Measurements from ENCODE around the gene FOXD2.

FOXD2 gene

GRCh38 chr1:47469390-47469759, 31.5 kb downstream of the FOXD2 start (continued):
- TF ChIP-seq, protein P1, sequence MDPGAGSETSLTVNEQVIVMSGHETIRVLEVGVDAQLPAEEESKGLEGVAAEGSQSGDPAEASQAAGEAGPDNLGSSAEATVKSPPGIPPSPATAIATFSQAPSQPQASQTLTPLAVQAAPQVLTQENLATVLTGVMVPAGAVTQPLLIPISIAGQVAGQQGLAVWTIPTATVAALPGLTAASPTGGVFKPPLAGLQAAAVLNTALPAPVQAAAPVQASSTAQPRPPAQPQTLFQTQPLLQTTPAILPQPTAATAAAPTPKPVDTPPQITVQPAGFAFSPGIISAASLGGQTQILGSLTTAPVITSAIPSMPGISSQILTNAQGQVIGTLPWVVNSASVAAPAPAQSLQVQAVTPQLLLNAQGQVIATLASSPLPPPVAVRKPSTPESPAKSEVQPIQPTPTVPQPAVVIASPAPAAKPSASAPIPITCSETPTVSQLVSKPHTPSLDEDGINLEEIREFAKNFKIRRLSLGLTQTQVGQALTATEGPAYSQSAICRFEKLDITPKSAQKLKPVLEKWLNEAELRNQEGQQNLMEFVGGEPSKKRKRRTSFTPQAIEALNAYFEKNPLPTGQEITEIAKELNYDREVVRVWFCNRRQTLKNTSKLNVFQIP (CRISPR knock-in tag; IDR thresholded peaks at IDR 0.05; ENCODE audit: borderline replicate concordance, low read depth), result no peak

DNA sequence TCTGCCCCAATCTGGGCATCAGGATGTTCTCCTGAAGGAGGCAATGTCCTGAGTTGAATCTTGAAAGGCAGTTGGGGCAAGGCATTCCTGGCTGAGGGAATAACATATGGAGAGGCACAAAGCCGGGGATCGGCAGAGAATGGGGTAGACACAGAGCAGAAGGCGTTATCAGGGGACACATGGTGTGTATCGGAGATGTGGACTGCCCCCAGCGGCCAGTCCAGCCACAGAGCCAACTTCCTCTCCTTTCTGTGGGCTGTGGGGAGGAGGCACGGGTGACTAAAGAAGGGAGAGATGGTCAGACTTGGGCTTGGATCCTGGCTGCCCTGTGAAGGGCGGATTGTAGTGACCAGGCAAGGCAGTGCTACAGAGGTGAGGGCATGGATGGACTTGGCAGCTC, 32.1 kb downstream of the FOXD2 start:
- ATAC-seq, result no peak
- TF ChIP-seq, protein P2, sequence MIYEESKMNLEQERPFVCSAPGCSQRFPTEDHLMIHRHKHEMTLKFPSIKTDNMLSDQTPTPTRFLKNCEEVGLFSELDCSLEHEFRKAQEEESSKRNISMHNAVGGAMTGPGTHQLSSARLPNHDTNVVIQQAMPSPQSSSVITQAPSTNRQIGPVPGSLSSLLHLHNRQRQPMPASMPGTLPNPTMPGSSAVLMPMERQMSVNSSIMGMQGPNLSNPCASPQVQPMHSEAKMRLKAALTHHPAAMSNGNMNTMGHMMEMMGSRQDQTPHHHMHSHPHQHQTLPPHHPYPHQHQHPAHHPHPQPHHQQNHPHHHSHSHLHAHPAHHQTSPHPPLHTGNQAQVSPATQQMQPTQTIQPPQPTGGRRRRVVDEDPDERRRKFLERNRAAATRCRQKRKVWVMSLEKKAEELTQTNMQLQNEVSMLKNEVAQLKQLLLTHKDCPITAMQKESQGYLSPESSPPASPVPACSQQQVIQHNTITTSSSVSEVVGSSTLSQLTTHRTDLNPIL (CRISPR knock-in tag; IDR thresholded peaks at IDR 0.05; ENCODE audit: low read depth), result no peak
- no peak for TF ChIP-seq ZNF565 (CRISPR knock-in tag; conservative IDR thresholded peaks at IDR 0.05; ENCODE audit: low read depth)
- TF ChIP-seq TCF4 (CRISPR knock-in tag; IDR thresholded peaks at IDR 0.05; ENCODE audit: borderline replicate concordance), result no peak
- no peak for TF ChIP-seq ZFP30 (CRISPR knock-in tag; IDR thresholded peaks at IDR 0.05)
- TF ChIP-seq ESRRG (CRISPR knock-in tag; IDR thresholded peaks at IDR 0.05), result no peak
- TF ChIP-seq PATZ1 (CRISPR knock-in tag; IDR thresholded peaks at IDR 0.05; ENCODE audit: borderline replicate concordance), result no peak
- TF ChIP-seq BACH2 (CRISPR knock-in tag; IDR thresholded peaks at IDR 0.05; ENCODE audit: borderline replicate concordance), result no peak
- TF ChIP-seq, protein P3, sequence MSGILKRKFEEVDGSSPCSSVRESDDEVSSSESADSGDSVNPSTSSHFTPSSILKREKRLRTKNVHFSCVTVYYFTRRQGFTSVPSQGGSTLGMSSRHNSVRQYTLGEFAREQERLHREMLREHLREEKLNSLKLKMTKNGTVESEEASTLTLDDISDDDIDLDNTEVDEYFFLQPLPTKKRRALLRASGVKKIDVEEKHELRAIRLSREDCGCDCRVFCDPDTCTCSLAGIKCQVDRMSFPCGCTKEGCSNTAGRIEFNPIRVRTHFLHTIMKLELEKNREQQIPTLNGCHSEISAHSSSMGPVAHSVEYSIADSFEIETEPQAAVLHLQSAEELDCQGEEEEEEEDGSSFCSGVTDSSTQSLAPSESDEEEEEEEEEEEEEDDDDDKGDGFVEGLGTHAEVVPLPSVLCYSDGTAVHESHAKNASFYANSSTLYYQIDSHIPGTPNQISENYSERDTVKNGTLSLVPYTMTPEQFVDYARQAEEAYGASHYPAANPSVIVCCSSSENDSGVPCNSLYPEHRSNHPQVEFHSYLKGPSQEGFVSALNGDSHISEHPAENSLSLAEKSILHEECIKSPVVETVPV (CRISPR knock-in tag; IDR thresholded peaks at IDR 0.05), result no peak
- TF ChIP-seq ZNF70 (CRISPR knock-in tag; IDR thresholded peaks at IDR 0.05), result no peak
- no peak for TF ChIP-seq TOX (CRISPR knock-in tag; IDR thresholded peaks at IDR 0.05; ENCODE audit: borderline replicate concordance)
- TF ChIP-seq, protein P1 (CRISPR knock-in tag; IDR thresholded peaks at IDR 0.05; ENCODE audit: borderline replicate concordance, low read depth), result no peak
- TF ChIP-seq ZC3H10 (CRISPR knock-in tag; IDR thresholded peaks at IDR 0.05), result no peak
- no peak for TF ChIP-seq ZFP3 (CRISPR knock-in tag; IDR thresholded peaks at IDR 0.05)
- no peak for TF ChIP-seq CSDC2 (CRISPR knock-in tag; IDR thresholded peaks at IDR 0.05)
- no peak for TF ChIP-seq OSR1 (CRISPR knock-in tag; IDR thresholded peaks at IDR 0.05)
- no peak for TF ChIP-seq ZNF8 (CRISPR knock-in tag; IDR thresholded peaks at IDR 0.05)

DNA sequence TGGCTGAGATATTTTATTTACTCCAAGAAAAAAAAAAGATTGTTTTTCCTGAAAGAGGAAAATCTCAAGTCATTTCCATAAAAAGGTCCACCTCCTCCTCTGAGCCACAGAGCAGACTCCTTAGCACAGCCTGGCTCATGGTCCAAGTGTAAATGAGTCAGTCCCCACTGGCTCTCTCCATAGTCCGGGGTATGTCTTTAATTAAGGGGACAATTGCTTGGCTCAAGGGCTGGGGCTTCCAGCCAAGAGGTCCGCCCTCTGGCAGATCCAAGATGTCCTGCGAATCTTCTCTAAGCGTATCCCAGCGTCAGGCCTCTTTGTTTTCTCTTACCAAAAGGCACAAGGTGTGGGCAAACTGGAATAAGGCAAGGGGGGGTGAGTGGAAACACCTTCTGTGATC, 33.3 kb downstream of the FOXD2 start:
- ATAC-seq, result no peak
- no peak for TF ChIP-seq OSR1 (CRISPR knock-in tag; IDR thresholded peaks at IDR 0.05)
- TF ChIP-seq SNAI2 (CRISPR knock-in tag; IDR thresholded peaks at IDR 0.05), result no peak
- no peak for TF ChIP-seq CSDC2 (CRISPR knock-in tag; IDR thresholded peaks at IDR 0.05)
- TF ChIP-seq ZNF8 (CRISPR knock-in tag; IDR thresholded peaks at IDR 0.05), result no peak
- TF ChIP-seq ZFP3 (CRISPR knock-in tag; IDR thresholded peaks at IDR 0.05), result no peak
- TF ChIP-seq ISL1 (CRISPR knock-in tag; IDR thresholded peaks at IDR 0.05), result no peak
- TF ChIP-seq RARB (CRISPR knock-in tag; IDR thresholded peaks at IDR 0.05), result no peak
- TF ChIP-seq, protein P1 (CRISPR knock-in tag; IDR thresholded peaks at IDR 0.05; ENCODE audit: borderline replicate concordance, low read depth), result no peak
- no peak for TF ChIP-seq ZNF70 (CRISPR knock-in tag; IDR thresholded peaks at IDR 0.05)
- TF ChIP-seq, protein P4, sequence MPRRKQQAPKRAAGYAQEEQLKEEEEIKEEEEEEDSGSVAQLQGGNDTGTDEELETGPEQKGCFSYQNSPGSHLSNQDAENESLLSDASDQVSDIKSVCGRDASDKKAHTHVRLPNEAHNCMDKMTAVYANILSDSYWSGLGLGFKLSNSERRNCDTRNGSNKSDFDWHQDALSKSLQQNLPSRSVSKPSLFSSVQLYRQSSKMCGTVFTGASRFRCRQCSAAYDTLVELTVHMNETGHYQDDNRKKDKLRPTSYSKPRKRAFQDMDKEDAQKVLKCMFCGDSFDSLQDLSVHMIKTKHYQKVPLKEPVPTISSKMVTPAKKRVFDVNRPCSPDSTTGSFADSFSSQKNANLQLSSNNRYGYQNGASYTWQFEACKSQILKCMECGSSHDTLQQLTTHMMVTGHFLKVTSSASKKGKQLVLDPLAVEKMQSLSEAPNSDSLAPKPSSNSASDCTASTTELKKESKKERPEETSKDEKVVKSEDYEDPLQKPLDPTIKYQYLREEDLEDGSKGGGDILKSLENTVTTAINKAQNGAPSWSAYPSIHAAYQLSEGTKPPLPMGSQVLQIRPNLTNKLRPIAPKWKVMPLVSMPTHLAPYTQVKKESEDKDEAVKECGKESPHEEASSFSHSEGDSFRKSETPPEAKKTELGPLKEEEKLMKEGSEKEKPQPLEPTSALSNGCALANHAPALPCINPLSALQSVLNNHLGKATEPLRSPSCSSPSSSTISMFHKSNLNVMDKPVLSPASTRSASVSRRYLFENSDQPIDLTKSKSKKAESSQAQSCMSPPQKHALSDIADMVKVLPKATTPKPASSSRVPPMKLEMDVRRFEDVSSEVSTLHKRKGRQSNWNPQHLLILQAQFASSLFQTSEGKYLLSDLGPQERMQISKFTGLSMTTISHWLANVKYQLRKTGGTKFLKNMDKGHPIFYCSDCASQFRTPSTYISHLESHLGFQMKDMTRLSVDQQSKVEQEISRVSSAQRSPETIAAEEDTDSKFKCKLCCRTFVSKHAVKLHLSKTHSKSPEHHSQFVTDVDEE (CRISPR knock-in tag; IDR thresholded peaks at IDR 0.05), result no peak
- TF ChIP-seq, protein P2 (CRISPR knock-in tag; IDR thresholded peaks at IDR 0.05; ENCODE audit: low read depth), result no peak
- no peak for TF ChIP-seq GLIS3 (CRISPR knock-in tag; IDR thresholded peaks at IDR 0.05)
- no peak for TF ChIP-seq ZC3H10 (CRISPR knock-in tag; IDR thresholded peaks at IDR 0.05)
- no peak for TF ChIP-seq TCF4 (CRISPR knock-in tag; IDR thresholded peaks at IDR 0.05; ENCODE audit: borderline replicate concordance)
- no peak for TF ChIP-seq TOX (CRISPR knock-in tag; IDR thresholded peaks at IDR 0.05; ENCODE audit: borderline replicate concordance)
- no peak for TF ChIP-seq PPARA (CRISPR knock-in tag; IDR thresholded peaks at IDR 0.05; ENCODE audit: borderline replicate concordance)
- no peak for TF ChIP-seq ARNTL (CRISPR knock-in tag; IDR thresholded peaks at IDR 0.05; ENCODE audit: borderline replicate concordance, low read depth)

Data from SK-N-SH treated with all-trans-retinoic acid at 6 μM for 48 hours (cell line).